K562 (cell line): ENCODE results near the gene FDX2. TPM values are rescaled to one million over a fixed set of nuclear protein-coding genes. Genes with fewer than 3 reads are reported as not detected.
A peak's percentile ranks its signal among the peaks of the same experiment; 100 is the strongest.

Experiments used
- ARID1B ChIP-seq: fragments of 450-650 bp; IDR thresholded peaks from 2 replicates; pipeline ENCODE4 v1.6.1; 2016; ENCODE audit warnings: antibody characterized with exemption, mild to moderate bottlenecking, inconsistent platforms
- ATF1 ChIP-seq, 2 experiments: fragments of 450-650 bp in 1 of 2; IDR thresholded peaks; 2 replicates each; pipeline ENCODE4 v1.6.1; 2016; ENCODE audit warnings: missing compliant biosample characterization in 1 of 2, missing genetic modification characterization in 1 of 2
- CBX3 ChIP-seq, 2 experiments: IDR thresholded peaks; 1 replicate in 1 of 2; 2 replicates in 1 of 2; pipeline ENCODE4 v1.6.1; 2012; ENCODE audit warnings: inconsistent platforms in 2 of 2, low read length in 2 of 2, borderline replicate concordance in 1 of 2, control low read depth in 1 of 2
- DLX4 ChIP-seq: fragments of 250-450 bp; sonication (Bioruptor Pico); IDR thresholded peaks from 2 replicates; pipeline ENCODE4 v1.6.1; 2021; ENCODE audit warnings: mild to moderate bottlenecking
- DPF2 ChIP-seq: fragments of 450-650 bp; IDR thresholded peaks from 2 replicates; pipeline ENCODE4 v1.6.1; 2016
- E2F1 ChIP-seq: sonication (generic); formaldehyde crosslinking; IDR thresholded peaks from 2 replicates; pipeline ENCODE4 v1.8.1; 2023; ENCODE audit warnings: mild to moderate bottlenecking, missing genetic modification reagents, moderate library complexity
- KDM2B ChIP-seq: fragments of 250-450 bp; sonication (Bioruptor Pico); IDR thresholded peaks from 2 replicates; pipeline ENCODE4 v1.8.0; 2021; ENCODE audit warnings: mild to moderate bottlenecking, moderate library complexity
- KDM4B ChIP-seq, 2 experiments: fragments of 450-650 bp in 1 of 2; sonication (generic) in 1 of 2; IDR thresholded peaks; 2 replicates each; pipeline ENCODE4 v1.6.1; 2016 to 2017; ENCODE audit warnings: borderline replicate concordance in 2 of 2, antibody characterized with exemption in 1 of 2, low read depth in 1 of 2, mild to moderate bottlenecking in 1 of 2
- LEF1 ChIP-seq: fragments of 450-650 bp; IDR thresholded peaks from 2 replicates; pipeline ENCODE4 v1.6.1; 2016; ENCODE audit warnings: mild to moderate bottlenecking
- MAX ChIP-seq: sonication (generic); formaldehyde crosslinking; IDR thresholded peaks from 2 replicates; pipeline ENCODE4 v1.9.0; 2022; ENCODE audit warnings: mild to moderate bottlenecking, missing genetic modification reagents
- PHB2 ChIP-seq: fragments of 450-650 bp; IDR thresholded peaks from 2 replicates; pipeline ENCODE4 v1.6.1; 2017; ENCODE audit warnings: low read depth
- PHF20 ChIP-seq: fragments of 450-650 bp; IDR thresholded peaks from 2 replicates; pipeline ENCODE4 v1.6.1; 2018; ENCODE audit not compliant: partially characterized antibody
- RAD51 ChIP-seq: fragments of 450-650 bp; IDR thresholded peaks from 2 replicates; pipeline ENCODE4 v1.7.1; 2016; ENCODE audit warnings: low read depth, mild to moderate bottlenecking, borderline replicate concordance
- RUNX1 ChIP-seq: sonication (generic); IDR thresholded peaks from 2 replicates; pipeline ENCODE4 v1.6.1; 2016; ENCODE audit warnings: antibody characterized with exemption, low read depth
- SRSF9 ChIP-seq: fragments of 200-400 bp; formaldehyde crosslinking; IDR thresholded peaks from 2 replicates; pipeline ENCODE4 v1.6.1; 2017; ENCODE audit warnings: low read depth, low read length, borderline replicate concordance
- ZFP91 ChIP-seq: sonication (generic); formaldehyde crosslinking; IDR thresholded peaks from 2 replicates; pipeline ENCODE4 v1.8.0; 2022; ENCODE audit warnings: mild to moderate bottlenecking, missing genetic modification reagents
- ZNF12 ChIP-seq: sonication (generic); formaldehyde crosslinking; IDR thresholded peaks from 2 replicates; pipeline ENCODE4 v1.4.0; 2020; ENCODE audit warnings: mild to moderate bottlenecking, missing genetic modification reagents
- ZNF311 ChIP-seq: fragments of 250-450 bp; sonication (Bioruptor Pico); IDR thresholded peaks from 2 replicates; pipeline ENCODE4 v1.4.0; 2020; ENCODE audit warnings: mild to moderate bottlenecking, moderate library complexity
- ZNF316 ChIP-seq: fragments of 450-650 bp; IDR thresholded peaks from 2 replicates; pipeline ENCODE4 v1.6.1; 2016
- ZNF395 ChIP-seq: fragments of 200-800 bp; sonication (Bioruptor generic); IDR thresholded peaks from 2 replicates; pipeline ENCODE4 v1.6.1; 2017; ENCODE audit warnings: missing genetic modification characterization, missing compliant biosample characterization
- ZNF695 ChIP-seq: fragments of 450-650 bp; formaldehyde crosslinking; IDR thresholded peaks from 2 replicates; pipeline ENCODE4 v1.4.0; 2020; ENCODE audit warnings: mild to moderate bottlenecking, moderate library complexity
- ZNF76 ChIP-seq: fragments of 250-450 bp; sonication (Bioruptor Pico); IDR thresholded peaks from 2 replicates; pipeline ENCODE4 v1.4.0; 2020; ENCODE audit warnings: mild to moderate bottlenecking, moderate library complexity, borderline replicate concordance
- ZNF780A ChIP-seq: fragments of 250-450 bp; sonication (Bioruptor Pico); IDR thresholded peaks from 2 replicates; pipeline ENCODE4 v1.5.0; 2021; ENCODE audit warnings: mild to moderate bottlenecking
- polyA plus RNA-seq, 8 experiments: library from polyadenylated mRNA; depleted of rRNA in 4 of 8; stranded (reverse) in 5 of 8; unstranded in 3 of 8; fragments of >200 nt; fragmentation: Nextera tagmentation in 2 of 8; fragmentation: Illumina TruSeq in 1 of 8; extraction: Ambion mirVana in 2 of 8; extraction: Trizol in 1 of 8; gene quantifications; 2 replicates each; pipeline versions ENCODE4 v1.2.1 to v1.2.3, GENCODE V29; 2011 to 2014; ENCODE audit warnings: inconsistent platforms in 1 of 8, missing spikeins in 1 of 8
- total RNA-seq, 7 experiments: library from RNA; depleted of rRNA in 6 of 7; stranded (reverse); fragments of >200 nt in 6 of 7; fragmentation: Illumina TruSeq in 2 of 7; extraction: Trizol in 2 of 7; gene quantifications; 2 replicates each; pipeline versions ENCODE4 v1.2.1 to v1.2.3, GENCODE V29; 2011 to 2021; ENCODE audit warnings: low replicate concordance in 1 of 7

The FDX2 gene
- total and polyA plus RNA-seq, 9 of the 15 experiments (the other 6 are each of a cell fraction or from before 2014, with no cell fraction given), result 2.5 to 49.8 (median 29.7) TPM

- TF ChIP-seq ZNF311 (no peak), MAX (CRISPR knock-in tag) (peak; percentile 79), ZNF316 (no peak), PHB2 (no peak), ATF1 (CRISPR knock-in tag; IDR thresholded peaks at IDR 0.05) (no peak), ATF1 (tag; IDR thresholded peaks at IDR 0.05) (no peak), KDM4B (IDR thresholded peaks at IDR 0.05; ENCODE audit: borderline replicate concordance in 2 of 2, low read depth in 1 of 2) (0 out of 4 replicates have a peak, but pooled peaks of 1 of the 2 experiments have one; percentile 9), ZNF695 (no peak), ZNF780A (CRISPR knock-in tag) (no peak), ZNF12 (CRISPR knock-in tag) (no peak), CBX3 (IDR thresholded peaks at IDR 0.05; ENCODE audit: borderline replicate concordance in 1 of 2, low read length in 2 of 2) (peak in 1 of 2 experiments; percentile 74; a peak in 1 of 3 replicates), ZNF76 (CRISPR knock-in tag) (no peak), DPF2 (peak; percentile 67), RUNX1 (no peak), SRSF9 (no peak), PHF20 (no peak), DLX4 (CRISPR knock-in tag) (no peak), ZNF395 (CRISPR knock-in tag) (peak; percentile 95), KDM2B (CRISPR knock-in tag) (peak; percentile 87; the same call in 1 of the 2 replicates), ZFP91 (CRISPR knock-in tag) (peak; percentile 72), RAD51 (peak; percentile 73), ARID1B (peak; percentile 75), E2F1 (0 out of 2 replicates have a peak, but pooled peaks have one; percentile 24), LEF1 (no peak)
Observed at GRCh38 chr19:10286803-10287737, 28.7 kb downstream of the FDX2 start, which contains the start of gene ICAM4 (continued).
